ENCODE measurements around the gene TBC1D22A. TPM values are rescaled to one million over a fixed set of nuclear protein-coding genes. Genes with fewer than 3 reads are reported as not detected.

Gene TBC1D22A
- total RNA-seq, 2 experiments from 2014 or later = 22.3 to 43.9 TPM

- no peak for DNase-seq (ENCODE audit: low spot score)
- ChIA-PET POLR2A (interaction anchor here (0.9 kb wide), 1 partner anchor 9 kb away, joined by 3 read pairs; no protein-coding TSS in a partner anchor), CTCF (ENCODE audit: unreplicated experiment) (no interaction called here)
- H4K20me1 ChIP-seq (ENCODE audit: insufficient read depth, low read length) = no peaks in the 10 kb centered on the region
- no TSS peak for BruUV-seq (replicated peaks)
- H2AFZ ChIP-seq (ENCODE audit: low read length) = no peak overlapping the region
- no peaks in the 10 kb centered on the region for H3K9me3 ChIP-seq (ENCODE audit: low read length)
- no peak overlapping the region for H3K27ac ChIP-seq (ENCODE audit: low read depth, low read length, poor library complexity, severe bottlenecking)
- H3K36me3 ChIP-seq (ENCODE audit: insufficient read depth, low read length) = no peaks in the 10 kb centered on the region
- no peak for TF ChIP-seq EZH2phosphoT487 (IDR thresholded peaks at IDR 0.05; ENCODE audit: borderline replicate concordance, low read depth, low read length)
- no peak for TF ChIP-seq CTCF (conservative IDR thresholded peaks at IDR 0.05; ENCODE audit: low read length)
- H3K4me2 ChIP-seq (ENCODE audit: low read length) = no peak overlapping the region
- no peaks in the 10 kb centered on the region for H3K4me1 ChIP-seq (ENCODE audit: insufficient read depth, low read length, poor library complexity, severe bottlenecking)
- intact Hi-C loops (cut with micrococcal nuclease; ENCODE audit: unreplicated experiment) = no loop called here
- no peak overlapping the region for H3K4me3 ChIP-seq (ENCODE audit: low read depth, low read length, poor library complexity, severe bottlenecking)
- no peaks in the 10 kb centered on the region for H3K9me2 ChIP-seq (ENCODE audit: insufficient read depth, low read length)
- no peaks in the 10 kb centered on the region for H3K79me2 ChIP-seq (ENCODE audit: insufficient read depth, low read depth, low read length)
Measured at GRCh38 chr22:46844606-46845210, 82.3 kb downstream of the TBC1D22A start.

GRCh38 chr22:46845296-46846149, 83.1 kb downstream of the TBC1D22A start:
- ChIA-PET CTCF (ENCODE audit: unreplicated experiment) (interaction anchor here (0.9 kb wide), 1 partner anchor 10 kb away, joined by 3 read pairs; no protein-coding TSS in a partner anchor), POLR2A (interaction anchor here (0.9 to 1.0 kb wide), 3 partner anchors 10 to 36 kb away, joined by 3 to 4 read pairs (median 3); no protein-coding TSS in a partner anchor)
- Histone ChIP-seq H4K20me1 (ENCODE audit: insufficient read depth, low read length) (no peaks in the 10 kb centered on the region), H3K9me3 (ENCODE audit: low read length) (no peaks in the 10 kb centered on the region), H3K9me2 (ENCODE audit: insufficient read depth, low read length) (no peaks in the 10 kb centered on the region), H3K4me1 (ENCODE audit: insufficient read depth, low read length, poor library complexity, severe bottlenecking) (no peaks in the 10 kb centered on the region), H3K27ac (ENCODE audit: low read depth, low read length, poor library complexity, severe bottlenecking) (no peak overlapping the region), H3K36me3 (ENCODE audit: insufficient read depth, low read length) (peaks cover 3% of the 10 kb centered on the region; the same call in 1 of the 2 replicates), H3K79me2 (ENCODE audit: insufficient read depth, low read depth, low read length) (no peaks in the 10 kb centered on the region), H3K4me2 (ENCODE audit: low read length) (no peak overlapping the region), H3K4me3 (ENCODE audit: low read depth, low read length, poor library complexity, severe bottlenecking) (no peak overlapping the region), H2AFZ (ENCODE audit: low read length) (no peak overlapping the region)
- TF ChIP-seq EZH2phosphoT487 (IDR thresholded peaks at IDR 0.05; ENCODE audit: borderline replicate concordance, low read depth, low read length) = no peak
- 0 out of 2 replicates have a peak, but pooled peaks have one; percentile 16 for TF ChIP-seq CTCF (conservative IDR thresholded peaks at IDR 0.05; ENCODE audit: low read length)
- intact Hi-C loops (cut with micrococcal nuclease; ENCODE audit: unreplicated experiment) = no loop called here
- DNase-seq (ENCODE audit: low spot score) = no peak
- BruUV-seq (replicated peaks) = no TSS peak

Measured in OCI-LY7 (cell line).